GM18951 (cell line): ENCODE results near the gene TEX19.

Experiments used
- POLR2A ChIP-seq: IDR thresholded peaks from 4 replicates; pipeline ENCODE4 v1.6.1; 2011; ENCODE audit warnings: mild to moderate bottlenecking; ENCODE audit not compliant: insufficient read length, insufficient read depth; ENCODE audit errors: extremely low read depth
- in situ Hi-C: fragments of 300-500 bp; cut with MboI; formaldehyde crosslinking; loops from one replicate; pipeline ENCODE4 v1.12.0; 2022; ENCODE audit warnings: low sequenced_read_pairs, mixed read lengths, inconsistent platforms; ENCODE audit not compliant: unreplicated experiment

Gene TEX19

DNA sequence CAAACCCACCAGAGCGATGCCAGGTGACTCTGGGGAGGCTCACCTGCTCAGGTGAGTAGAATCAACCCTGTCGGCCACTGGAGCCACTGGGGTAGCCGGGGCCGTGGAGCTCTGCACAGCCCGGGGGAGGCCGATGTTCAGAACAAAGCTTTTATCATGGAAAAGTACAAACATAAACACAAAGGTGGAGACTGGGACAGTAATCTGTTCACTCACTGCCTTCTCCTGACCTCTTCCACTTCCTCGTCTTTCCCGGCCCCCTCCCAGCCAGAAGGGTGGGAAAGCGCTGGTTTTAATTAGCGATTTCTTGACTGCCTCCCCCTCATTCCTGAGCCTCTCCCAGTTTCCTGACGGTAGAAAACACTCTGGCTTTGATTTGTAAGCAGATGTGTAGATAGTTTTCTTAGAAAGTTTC is 9.8 kb upstream of the TEX19 start:
- in situ Hi-C loops: no loop called here
- TF ChIP-seq POLR2A: no peak

DNA sequence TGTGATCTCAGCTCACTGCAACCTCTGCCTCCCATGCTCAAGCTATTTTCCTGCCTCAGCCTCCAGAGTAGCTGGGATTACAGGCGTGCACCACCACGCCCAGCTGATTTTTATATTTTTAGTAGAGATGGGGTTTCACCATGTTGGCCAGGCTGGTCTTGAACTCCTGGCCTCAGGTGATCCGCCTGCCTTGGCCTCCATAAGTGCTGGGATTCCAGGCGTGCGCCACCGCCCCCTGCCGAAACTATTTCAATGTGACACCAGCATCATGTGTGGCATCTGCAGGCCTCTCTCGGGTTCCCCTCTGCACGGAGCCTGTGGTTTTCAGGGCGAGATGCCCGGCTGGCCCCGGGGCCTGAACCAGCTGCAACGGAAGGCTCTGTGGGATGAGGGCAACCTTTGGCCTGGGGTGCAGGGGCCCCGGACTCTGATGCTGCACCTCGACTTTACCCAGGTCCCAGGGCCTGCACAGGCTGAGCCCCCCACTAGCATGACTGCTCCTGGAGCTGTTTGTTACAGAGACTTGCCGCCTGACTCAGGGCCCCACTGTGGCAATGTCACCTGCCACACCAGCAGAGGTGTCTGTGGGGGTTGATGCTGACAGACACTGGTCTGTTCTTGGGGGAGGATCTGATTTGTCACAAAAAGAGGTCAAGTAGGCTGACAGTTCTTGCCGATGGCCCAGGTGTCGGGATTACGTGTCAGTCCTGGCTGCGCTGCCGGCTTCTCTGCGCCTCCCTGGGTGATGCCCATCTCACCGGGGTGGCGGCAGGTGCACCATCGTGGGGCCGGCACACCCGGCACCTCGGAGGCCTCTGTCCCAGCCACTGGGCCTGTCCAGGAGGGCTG is 8.6 kb upstream of the TEX19 start:
- in situ Hi-C loops: no loop called here
- TF ChIP-seq POLR2A: no peak

DNA sequence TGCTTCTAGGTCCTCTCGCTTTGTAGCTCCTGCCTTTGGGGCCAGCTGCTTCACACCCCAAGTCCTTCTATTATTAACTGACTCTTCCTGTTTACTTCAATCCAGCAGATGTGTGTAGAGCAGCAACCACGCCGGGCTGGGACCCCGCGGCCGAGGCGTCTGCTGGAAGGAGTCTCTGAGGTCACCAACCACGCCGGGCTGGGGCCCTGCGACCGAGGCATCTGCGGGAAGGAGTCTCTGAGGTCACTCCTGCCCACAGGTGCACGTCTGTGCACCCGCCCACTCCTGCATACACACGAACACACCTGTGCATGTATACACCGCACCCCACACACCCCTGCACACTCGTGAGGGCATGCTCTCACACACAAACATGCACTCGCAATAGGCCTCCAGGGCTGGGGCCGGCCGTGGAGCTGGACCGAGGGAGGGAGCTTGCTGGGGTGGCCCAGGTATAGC is 7.8 kb upstream of the TEX19 start:
- no peak for TF ChIP-seq POLR2A
- in situ Hi-C loops: no loop called here

DNA sequence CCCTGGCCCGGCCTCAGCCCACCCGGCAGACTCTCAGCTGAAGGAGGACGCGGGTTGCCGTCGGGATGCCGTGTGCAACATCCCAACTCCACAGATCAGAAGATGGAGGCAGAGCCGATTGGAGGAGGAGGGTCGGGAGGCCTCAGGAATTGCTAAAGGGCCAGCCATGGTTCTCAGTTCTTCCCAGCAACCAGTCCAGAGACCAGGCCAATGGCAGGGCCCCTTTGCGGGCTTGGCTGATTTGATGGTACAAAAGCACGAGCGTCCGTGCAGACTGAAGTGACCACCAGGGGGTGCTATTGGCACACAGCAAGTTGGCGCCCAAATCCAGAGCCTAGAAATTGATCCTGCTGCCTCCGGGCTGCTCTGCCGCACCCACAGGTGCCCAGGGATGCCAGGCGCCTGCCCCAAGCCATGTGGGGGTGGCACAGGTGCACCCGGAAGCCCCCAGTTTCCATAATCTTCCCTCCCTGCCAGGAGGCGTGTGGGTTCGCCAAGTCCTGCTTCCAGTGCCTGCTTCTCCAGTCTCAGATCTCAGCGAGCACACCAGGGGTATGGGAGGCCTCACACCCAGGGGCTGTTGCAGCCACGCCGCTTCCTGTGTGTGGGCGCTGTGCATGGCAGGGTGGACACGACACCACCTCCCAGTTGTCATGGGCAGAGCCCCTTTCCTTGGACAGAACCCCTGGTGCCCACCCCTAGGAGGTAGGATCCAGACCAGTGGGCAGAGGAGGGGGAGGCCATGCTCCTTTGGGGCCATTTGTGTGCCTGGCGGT is 7.1 kb upstream of the TEX19 start:
- in situ Hi-C loops: no loop called here
- no peak for TF ChIP-seq POLR2A

DNA sequence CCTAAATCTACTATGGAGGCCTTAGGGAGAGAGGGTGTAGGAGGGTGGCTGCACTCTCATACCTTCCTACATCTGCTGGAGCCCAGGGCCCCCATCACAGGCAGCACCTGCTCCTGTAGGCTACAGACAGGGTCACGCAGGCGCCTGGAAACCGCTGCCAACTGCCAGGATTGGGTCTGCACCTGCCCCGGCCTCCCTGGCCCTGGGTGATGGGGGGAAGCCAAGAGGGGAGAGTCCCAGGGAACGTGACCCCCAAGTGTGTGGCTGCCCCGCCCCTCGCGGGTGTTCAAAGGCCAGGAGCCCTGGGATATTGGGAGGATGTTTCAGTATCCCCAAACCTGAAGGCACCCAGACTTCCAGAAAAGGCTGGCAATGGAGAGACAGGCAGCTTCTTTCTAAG is 5.6 kb upstream of the TEX19 start:
- no peak for TF ChIP-seq POLR2A
- in situ Hi-C loops: no loop called here

DNA sequence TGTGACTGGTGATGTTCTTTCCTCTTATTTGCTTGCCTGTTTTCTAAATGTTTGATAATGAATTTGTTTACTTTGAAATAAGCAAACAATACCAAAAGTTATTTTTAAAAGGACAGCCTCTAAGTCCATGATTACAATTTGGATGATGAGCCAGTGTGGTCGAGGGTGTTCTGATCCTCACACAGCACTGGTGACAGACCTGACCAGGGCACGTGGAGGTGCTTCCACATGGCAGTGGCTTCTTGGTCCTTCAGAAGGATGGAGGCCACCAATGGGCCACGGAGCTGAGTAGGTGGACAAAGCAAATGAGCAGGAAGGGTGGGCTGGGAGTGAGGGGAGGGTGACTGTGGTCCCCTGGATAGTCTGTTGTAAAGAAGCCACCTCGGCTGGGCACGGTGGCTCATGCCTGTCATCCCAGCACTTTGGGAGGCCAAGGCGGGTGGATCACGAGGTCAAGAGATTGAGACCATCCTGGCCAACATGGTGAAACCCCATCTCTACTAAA is 4.2 kb upstream of the TEX19 start:
- in situ Hi-C loops: loop anchor here (5.0 kb wide), 1 partner anchor 52 kb away; no protein-coding TSS in a partner anchor
- TF ChIP-seq POLR2A: no peak

DNA sequence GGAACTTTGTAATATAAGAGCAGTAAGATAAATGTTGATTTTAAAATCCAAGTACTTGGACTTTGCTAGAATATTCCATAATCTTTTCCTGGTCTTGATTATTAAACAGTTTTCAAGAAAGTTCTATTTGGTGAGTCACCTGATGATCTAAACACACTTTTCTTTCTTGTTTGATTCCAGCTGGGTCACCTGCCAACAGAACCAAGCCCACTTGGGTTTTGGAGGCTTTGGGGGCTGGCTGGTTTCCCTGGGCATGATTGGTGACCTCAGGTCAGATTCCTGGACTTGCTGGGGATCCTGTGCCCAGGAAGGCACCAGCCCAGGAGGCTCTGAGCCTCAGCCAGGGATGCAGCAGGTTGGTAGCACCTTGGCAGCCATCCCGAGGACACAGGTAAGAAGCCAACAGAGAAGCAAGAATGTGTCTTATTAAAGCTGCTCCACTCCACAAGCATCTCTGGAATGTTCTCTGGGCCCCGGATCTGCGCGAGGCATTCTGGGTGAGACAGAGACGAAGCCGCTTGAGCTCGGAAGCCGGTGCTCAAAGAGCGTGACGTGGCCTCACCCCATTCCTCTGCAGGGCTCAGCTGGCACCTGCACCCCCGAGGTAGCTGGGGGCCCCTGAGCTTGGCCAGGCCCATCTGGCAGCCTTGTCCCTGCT is 3.1 kb upstream of the TEX19 start:
- TF ChIP-seq POLR2A: no peak
- in situ Hi-C loops: loop anchor here (5.0 kb wide), 1 partner anchor 51 kb away; no protein-coding TSS in a partner anchor

DNA sequence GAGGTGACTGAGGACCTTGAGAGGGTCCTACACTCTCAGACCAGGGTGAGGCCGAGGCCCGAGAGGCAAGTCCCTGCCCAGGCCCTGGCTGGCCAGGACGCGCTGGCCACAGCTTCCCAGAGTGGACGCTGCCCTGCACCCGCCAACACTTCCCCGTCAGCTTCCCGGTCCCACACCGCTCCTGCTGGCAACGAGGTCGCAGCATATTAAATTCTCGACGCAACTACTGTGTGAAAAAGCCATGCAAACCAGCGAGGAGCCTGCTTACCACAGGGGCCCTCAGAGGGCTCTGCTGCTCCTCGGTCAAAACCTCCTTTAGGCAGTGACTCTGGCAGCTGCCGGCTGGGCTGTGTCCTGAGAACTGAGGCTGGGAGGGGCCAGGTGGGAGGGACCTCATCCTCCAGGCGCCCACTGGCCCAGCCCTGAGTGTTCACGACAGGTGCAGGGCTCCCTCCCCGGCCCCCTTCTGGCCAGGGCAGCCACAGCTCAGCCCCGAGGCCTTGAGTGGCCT is 2.1 kb upstream of the TEX19 start:
- no peak for TF ChIP-seq POLR2A
- in situ Hi-C loops: loop anchor here (5.0 kb wide), 1 partner anchor 50 kb away; no protein-coding TSS in a partner anchor

DNA sequence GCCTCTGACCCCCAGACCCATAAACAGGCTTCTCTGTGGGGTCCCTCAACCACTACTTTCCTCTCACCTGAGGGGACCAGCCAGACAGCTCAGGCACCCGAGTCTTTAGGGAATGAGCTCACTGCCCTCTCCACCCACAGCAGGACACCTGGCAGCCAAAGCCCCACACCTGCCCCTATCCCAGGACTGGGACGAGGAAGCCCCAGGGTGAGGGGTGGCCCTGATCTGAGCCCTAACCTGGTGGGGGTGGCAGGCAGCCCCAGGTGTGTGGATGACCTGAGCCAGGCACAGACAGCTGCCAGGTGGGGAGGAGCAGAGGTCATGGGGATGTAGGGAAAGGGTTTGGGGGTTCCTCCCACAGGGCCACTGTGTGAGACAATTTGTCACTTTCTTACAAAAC is 1.7 kb upstream of the TEX19 start:
- no peak for TF ChIP-seq POLR2A
- in situ Hi-C loops: loop anchor here (5.0 kb wide), 1 partner anchor 50 kb away; no protein-coding TSS in a partner anchor

DNA sequence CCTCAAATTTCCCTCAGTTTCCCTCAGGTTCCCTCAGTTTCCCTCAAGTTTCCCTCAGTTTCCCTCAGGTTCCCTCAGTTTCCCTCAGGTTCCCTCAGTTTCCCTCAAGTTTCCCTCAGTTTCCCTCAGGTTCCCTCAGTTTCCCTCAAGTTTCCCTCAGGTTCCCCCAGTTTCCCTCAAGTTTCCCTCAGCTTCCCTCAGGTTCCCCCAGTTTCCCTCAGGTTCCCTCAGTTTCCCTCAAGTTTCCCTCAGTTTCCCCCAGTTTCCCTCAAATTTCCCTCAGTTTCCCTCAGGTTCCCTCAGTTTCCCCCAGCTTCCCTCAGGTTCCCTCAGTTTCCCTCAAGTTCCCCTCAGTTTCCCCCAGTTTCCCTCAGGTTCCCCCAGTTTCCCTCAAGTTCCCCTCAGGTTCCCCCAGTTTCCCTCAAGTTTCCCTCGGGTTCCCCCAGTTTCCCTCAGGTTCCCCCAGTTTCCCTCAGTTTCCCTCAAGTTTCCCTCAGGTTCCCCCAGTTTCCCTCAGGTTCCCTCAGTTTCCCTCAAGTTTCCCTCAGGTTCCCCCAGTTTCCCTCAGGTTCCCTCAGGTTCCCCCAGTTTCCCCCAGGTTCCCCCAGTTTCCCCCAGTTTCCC is 516 bp downstream of the TEX19 start:
- in situ Hi-C loops: loop anchor here (5.0 kb wide), 1 partner anchor 48 kb away; no protein-coding TSS in a partner anchor

DNA sequence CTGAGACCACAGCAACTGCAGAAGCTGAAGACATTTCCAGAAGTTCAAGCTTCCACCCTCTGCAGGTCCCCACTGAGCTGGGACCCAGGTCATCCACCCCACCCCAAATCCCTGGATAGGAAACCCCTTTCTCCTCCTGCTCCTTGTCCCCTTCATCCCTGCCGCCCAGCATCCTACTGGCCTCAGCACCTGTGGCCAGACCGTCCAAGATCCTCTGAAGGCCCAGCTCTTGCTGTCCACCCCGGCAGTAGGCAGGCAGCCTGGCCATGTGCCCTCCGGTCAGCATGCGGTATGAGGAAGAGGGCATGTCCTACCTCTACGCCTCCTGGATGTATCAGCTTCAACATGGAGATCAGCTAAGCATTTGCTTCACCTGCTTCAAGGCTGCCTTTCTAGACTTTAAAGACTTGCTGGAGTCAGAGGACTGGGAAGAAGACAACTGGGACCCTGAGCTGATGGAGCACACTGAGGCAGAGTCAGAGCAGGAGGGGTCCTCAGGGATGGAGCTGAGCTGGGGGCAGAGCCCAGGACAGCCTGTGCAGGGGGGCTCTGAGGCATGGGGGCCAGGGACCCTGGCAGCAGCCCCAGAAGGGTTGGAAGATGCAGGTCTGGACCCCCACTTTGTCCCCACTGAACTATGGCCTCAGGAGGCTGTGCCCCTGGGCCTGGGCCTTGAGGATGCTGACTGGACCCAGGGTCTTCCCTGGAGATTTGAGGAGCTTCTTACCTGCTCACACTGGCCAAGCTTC is 3.0 kb downstream of the TEX19 start:
- in situ Hi-C loops: no loop called here
- no peak for TF ChIP-seq POLR2A
